Chondrocyte (in vitro differentiated cells): ENCODE results near the gene FUT7. TPM values are rescaled to one million over a fixed set of nuclear protein-coding genes. Genes with fewer than 3 reads are reported as not detected.

ENCODE experiments used
- DNase-seq: peaks from one replicate; pipeline ENCODE4 v3.0.0; 2021; ENCODE audit warnings: mixed read lengths, low spot score
- H3K27ac Mint-ChIP-seq: one replicate; pipeline ENCODE4 v1.8.0; 2021; ENCODE audit warnings: mild to moderate bottlenecking, moderate library complexity, mixed read lengths; ENCODE audit not compliant: unreplicated experiment
- H3K27me3 Mint-ChIP-seq: 2 replicates; pipeline ENCODE4 v1.8.0; 2021; ENCODE audit warnings: low read depth, mixed read lengths
- H3K36me3 Mint-ChIP-seq: 2 replicates; pipeline ENCODE4 v1.8.0; 2021; ENCODE audit warnings: low read depth, mixed read lengths
- H3K4me1 Mint-ChIP-seq: 2 replicates; pipeline ENCODE4 v1.8.0; 2021; ENCODE audit warnings: low read depth, mild to moderate bottlenecking, mixed read lengths
- H3K4me3 Mint-ChIP-seq: one replicate; pipeline ENCODE4 v1.8.0; 2021; ENCODE audit warnings: mild to moderate bottlenecking, moderate library complexity, mixed read lengths; ENCODE audit not compliant: unreplicated experiment
- H3K9me3 Mint-ChIP-seq: 2 replicates; pipeline ENCODE4 v1.8.0; 2021; ENCODE audit warnings: low read depth, mixed read lengths
- total RNA-seq: library from RNA; stranded (reverse); gene quantifications from 3 replicates; pipeline ENCODE4 v1.2.1, GENCODE V29; 2021
- TF ChIP-seq, protein P1 (sequence below): fragments of 200-600 bp; sonication (generic); IDR thresholded peaks from 2 replicates; pipeline ENCODE4 v1.5.0; 2021; ENCODE audit warnings: antibody characterized with exemption, mild to moderate bottlenecking, moderate library complexity

The FUT7 gene
- total RNA-seq, 1 donor from 2014 or later, result not detected

DNA sequence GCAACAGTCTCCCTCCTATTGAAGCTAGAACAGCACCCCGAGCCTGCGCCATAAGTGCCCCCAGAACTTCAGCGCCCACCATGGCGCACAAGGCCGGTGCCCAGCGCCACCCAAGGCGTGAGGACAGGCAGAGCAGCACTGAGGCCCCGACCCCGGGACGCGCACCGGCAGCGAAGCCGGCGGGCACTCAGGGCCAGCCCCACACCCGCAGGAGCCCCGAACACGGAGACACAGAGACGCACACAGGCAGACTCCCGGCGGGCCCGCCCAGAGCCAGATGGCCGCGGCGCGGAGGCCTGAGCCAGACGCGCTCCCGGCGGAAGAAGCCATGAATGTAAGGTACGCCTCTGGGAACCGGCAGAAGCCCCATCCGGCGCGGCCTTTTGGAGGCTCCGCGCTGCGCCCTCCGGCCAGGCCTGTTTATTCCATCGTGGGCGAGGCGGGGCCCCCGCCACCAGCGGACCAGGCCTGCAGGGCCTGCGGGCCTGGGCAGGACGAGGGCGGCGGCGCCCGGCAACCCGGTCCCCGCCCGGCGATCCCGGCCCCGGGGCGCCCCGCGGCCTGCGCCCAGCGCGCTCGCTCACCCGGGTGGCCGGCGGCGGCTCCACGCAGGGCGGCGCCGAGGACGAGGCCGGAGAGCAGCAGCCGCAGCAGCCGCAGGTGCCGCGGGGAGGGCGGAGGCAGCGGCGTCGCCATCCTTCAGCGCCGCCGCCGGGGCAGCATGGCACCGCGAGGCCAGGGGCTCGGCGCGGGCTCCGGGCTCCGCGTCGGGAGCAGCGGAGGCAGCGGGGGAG, 13.6 kb upstream of the FUT7 start:
- Mint-ChIP-seq H3K4me3 (peak overlapping the region; percentile 77), H3K4me1 (peaks cover 14% of the 10 kb centered on the region), H3K27ac (no peak overlapping the region), H3K9me3 (no peaks in the 10 kb centered on the region), H3K27me3 (peaks cover 7% of the 10 kb centered on the region), H3K36me3 (no peaks in the 10 kb centered on the region)
- no peak for DNase-seq
- TF ChIP-seq, protein P1, sequence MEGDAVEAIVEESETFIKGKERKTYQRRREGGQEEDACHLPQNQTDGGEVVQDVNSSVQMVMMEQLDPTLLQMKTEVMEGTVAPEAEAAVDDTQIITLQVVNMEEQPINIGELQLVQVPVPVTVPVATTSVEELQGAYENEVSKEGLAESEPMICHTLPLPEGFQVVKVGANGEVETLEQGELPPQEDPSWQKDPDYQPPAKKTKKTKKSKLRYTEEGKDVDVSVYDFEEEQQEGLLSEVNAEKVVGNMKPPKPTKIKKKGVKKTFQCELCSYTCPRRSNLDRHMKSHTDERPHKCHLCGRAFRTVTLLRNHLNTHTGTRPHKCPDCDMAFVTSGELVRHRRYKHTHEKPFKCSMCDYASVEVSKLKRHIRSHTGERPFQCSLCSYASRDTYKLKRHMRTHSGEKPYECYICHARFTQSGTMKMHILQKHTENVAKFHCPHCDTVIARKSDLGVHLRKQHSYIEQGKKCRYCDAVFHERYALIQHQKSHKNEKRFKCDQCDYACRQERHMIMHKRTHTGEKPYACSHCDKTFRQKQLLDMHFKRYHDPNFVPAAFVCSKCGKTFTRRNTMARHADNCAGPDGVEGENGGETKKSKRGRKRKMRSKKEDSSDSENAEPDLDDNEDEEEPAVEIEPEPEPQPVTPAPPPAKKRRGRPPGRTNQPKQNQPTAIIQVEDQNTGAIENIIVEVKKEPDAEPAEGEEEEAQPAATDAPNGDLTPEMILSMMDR, result no peak

DNA sequence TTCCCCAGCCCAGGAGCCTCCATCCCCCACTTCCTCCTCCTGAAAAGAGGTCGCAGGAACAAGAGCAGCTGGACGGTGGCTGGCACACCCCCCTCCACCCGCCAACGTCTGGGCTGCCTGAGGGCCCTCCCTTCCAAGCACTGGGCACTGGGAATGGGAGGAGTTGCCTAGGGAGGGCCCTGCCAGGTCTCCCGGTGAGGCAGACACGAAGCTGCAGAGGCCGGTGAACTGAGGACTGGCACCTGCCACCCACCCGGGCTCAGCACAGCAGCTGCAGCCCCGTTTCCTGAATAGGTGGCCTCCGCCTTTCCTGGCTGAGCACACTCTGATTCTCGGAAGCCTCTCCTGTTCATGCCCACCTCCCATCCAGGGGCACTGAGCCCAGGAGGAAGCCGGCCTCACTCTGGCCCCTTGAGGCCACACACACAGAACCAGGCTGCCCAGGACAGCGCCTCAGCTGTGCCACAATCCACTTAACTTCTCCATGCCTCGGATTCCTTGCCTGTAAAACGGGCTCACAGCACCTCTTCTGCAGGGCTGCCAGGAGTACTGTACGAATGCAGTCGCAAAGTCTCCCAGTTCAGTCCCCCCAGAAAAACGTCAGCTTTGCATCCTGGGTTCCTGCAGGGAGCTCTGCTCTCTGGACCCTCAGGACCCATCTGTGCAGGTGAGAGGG, 12.8 kb upstream of the FUT7 start:
- H3K27me3 Mint-ChIP-seq, result peaks cover 3% of the 10 kb centered on the region
- peaks cover 14% of the 10 kb centered on the region for H3K4me1 Mint-ChIP-seq
- no peaks in the 10 kb centered on the region for H3K9me3 Mint-ChIP-seq
- H3K4me3 Mint-ChIP-seq, result peak overlapping the region; percentile 70
- TF ChIP-seq, protein P1, result no peak
- no peaks in the 10 kb centered on the region for H3K36me3 Mint-ChIP-seq
- DNase-seq, result no peak
- H3K27ac Mint-ChIP-seq, result no peak overlapping the region

DNA sequence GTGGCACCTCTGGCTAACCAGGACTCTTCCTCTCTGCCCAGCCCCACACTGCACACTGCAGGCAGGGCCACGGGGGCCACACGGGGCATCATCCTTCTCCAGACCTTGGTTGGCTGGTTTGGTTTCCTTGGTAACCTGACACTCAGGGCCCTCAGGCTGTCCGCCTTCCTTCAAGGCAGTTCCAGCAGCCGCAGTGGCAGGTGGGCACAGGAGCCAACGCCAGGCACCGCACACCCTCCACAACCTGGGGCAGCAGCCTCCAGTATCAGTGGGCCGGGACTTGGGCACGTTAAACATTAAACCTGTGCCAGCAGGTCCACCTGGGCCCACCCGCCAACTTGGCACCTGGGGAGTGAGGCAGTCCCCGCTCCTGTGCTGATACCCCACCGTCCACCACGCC, 12.1 kb upstream of the FUT7 start:
- no peaks in the 10 kb centered on the region for H3K27me3 Mint-ChIP-seq
- DNase-seq, result no peak
- H3K9me3 Mint-ChIP-seq, result no peaks in the 10 kb centered on the region
- no peak overlapping the region for H3K27ac Mint-ChIP-seq
- TF ChIP-seq, protein P1, result no peak
- H3K4me1 Mint-ChIP-seq, result peaks cover 14% of the 10 kb centered on the region
- no peaks in the 10 kb centered on the region for H3K36me3 Mint-ChIP-seq
- H3K4me3 Mint-ChIP-seq, result no peak overlapping the region

DNA sequence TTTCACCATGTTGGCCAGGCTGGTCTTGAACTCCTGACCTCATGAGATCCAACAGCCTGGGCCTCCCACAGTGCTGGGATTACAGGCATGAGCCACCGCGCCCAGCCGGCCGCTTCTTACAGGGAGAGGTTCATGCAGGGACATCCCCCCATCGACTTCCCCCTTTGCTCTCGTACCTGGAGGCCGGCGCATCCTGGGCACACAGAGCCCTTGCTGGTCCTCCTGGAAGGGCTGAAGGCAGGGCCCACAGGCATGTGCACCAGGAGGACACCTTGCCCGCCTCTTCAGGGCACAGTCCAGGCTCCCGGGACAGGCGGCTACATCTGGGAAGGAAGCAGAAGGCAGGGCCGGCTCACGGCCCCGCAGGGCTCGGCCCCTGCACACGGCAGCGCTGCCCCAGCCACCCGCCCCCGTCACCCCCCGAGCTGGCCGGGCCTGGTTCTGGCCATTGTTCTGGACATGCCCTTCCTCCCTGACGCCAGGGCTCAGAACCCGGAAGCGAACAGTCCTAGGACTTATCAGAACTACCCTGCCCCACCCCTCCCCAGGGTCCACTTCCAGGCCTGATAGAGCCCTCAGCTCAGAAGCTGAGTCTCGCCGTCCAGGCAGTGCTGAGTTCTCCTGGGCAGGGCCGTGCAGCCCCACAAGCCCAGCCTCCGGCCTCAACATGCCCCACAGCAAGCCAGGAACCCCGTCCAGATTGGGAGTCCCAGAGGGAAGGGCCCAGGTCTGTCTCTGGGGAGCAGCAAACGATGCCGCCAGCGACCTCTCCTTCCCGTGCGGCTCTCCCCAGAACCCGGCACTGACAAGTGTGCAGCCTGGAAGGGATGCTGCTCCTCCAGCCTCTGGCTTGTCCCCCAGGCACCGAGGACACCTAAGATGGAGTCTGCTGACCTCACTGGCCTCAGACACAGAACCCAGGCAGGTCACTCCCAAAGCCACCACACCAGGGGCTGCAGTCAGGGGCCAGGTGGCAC, 11.2 kb upstream of the FUT7 start:
- DNase-seq, result no peak
- no peak overlapping the region for H3K27ac Mint-ChIP-seq
- H3K36me3 Mint-ChIP-seq, result peaks cover 4% of the 10 kb centered on the region
- no peak overlapping the region for H3K4me3 Mint-ChIP-seq
- H3K27me3 Mint-ChIP-seq, result no peaks in the 10 kb centered on the region
- TF ChIP-seq, protein P1, result no peak
- H3K9me3 Mint-ChIP-seq, result no peaks in the 10 kb centered on the region
- H3K4me1 Mint-ChIP-seq, result peaks cover 14% of the 10 kb centered on the region

DNA sequence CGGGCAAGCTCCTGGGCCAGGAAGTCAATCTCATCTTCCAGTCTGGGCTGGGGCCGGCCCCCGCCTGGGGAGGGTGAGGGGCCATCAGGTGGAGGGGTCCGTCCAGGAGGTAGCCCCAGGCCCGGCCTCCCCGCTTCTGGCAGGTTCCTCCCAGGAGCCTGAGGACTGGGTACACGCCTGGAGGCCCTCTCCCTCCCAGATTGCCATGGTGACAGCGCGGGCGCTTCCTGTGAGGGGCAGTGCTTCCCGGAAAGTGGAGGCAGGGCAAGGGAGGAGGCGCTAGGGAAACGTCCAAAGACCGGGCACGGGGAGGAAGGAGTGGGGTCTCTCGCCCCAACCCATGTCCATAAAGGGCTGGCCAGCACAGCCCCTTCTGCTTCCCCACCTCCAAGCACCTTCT, 9.2 kb upstream of the FUT7 start:
- Mint-ChIP-seq H3K36me3 (peaks cover 4% of the 10 kb centered on the region), H3K27ac (no peak overlapping the region), H3K4me1 (peaks cover 14% of the 10 kb centered on the region), H3K9me3 (no peaks in the 10 kb centered on the region), H3K27me3 (no peaks in the 10 kb centered on the region), H3K4me3 (no peak overlapping the region)
- DNase-seq, result no peak
- TF ChIP-seq, protein P1, result no peak
